ENCODE measurements around the gene SEPTIN5. TPM values are rescaled to one million over a fixed set of nuclear protein-coding genes. Genes with fewer than 3 reads are reported as not detected.
A peak's percentile ranks its signal among the peaks of the same experiment; 100 is the strongest.

Gene SEPTIN5
- total RNA-seq, 2 experiments from 2014 or later: 0.71 to 0.75 TPM

DNA sequence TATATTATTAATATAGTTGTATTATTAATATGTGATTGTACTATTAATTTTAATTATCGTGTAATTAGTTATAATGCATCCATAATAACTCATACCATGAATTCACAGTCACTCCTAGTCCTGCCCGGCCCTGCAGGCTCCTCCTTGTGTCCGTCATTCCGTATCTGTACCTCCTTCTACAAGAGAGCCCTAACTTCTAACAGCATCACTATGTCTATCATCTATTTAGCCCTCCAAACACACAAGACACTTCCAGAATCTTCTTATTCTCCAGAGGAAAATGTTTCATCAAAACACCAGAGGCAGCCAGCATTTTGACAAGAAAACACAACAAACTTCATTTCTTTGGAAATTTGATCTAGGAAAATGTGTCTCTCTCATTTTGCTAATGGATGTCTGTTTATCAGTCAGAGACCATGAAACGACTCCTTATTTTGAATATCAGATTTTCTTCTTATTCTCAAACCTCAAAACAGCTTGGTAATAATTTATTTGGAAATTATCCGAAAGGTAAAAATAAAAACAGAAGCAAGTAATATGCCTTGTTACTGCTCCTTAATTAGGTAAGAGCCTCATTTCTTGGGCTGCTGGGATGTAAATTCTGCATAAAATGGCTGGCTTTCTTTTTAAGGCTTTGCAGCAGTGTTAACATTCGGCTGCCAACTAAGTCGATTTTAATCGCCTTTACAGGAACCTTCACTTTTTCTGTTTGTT is 23.1 kb upstream of the SEPTIN5 start:
- Mint-ChIP-seq H3K4me1 (ENCODE audit: low read depth) (no peaks in the 10 kb centered on the region), H3K9me3 (no peaks in the 10 kb centered on the region), H3K27me3 (peaks cover 11% of the 10 kb centered on the region), H3K36me3 (ENCODE audit: low read depth) (no peaks in the 10 kb centered on the region), H3K4me3 (no peak overlapping the region), H3K27ac (no peak overlapping the region)
- ChIA-PET CTCF (interaction anchor here (0.5 kb wide), 1 partner anchor 39 kb away, joined by 3 read pairs; no protein-coding TSS in a partner anchor), POLR2A (no interaction called here)
- intact Hi-C loops (cut with DNase I, micrococcal nuclease): no loop called here
- H3K27me3 ChIP-seq (ENCODE audit: control insufficient read depth in 1 of 2, insufficient read depth in 2 of 2, low read length in 2 of 2): no peaks in the 10 kb centered on the region
- ATAC-seq (ENCODE audit: poor library complexity): no peak
- no peaks in the 10 kb centered on the region for H3K36me3 ChIP-seq (ENCODE audit: insufficient read depth, low read length)
- no peaks in the 10 kb centered on the region for H3K4me1 ChIP-seq (ENCODE audit: insufficient read depth, low read length)
- TF ChIP-seq, protein P1, sequence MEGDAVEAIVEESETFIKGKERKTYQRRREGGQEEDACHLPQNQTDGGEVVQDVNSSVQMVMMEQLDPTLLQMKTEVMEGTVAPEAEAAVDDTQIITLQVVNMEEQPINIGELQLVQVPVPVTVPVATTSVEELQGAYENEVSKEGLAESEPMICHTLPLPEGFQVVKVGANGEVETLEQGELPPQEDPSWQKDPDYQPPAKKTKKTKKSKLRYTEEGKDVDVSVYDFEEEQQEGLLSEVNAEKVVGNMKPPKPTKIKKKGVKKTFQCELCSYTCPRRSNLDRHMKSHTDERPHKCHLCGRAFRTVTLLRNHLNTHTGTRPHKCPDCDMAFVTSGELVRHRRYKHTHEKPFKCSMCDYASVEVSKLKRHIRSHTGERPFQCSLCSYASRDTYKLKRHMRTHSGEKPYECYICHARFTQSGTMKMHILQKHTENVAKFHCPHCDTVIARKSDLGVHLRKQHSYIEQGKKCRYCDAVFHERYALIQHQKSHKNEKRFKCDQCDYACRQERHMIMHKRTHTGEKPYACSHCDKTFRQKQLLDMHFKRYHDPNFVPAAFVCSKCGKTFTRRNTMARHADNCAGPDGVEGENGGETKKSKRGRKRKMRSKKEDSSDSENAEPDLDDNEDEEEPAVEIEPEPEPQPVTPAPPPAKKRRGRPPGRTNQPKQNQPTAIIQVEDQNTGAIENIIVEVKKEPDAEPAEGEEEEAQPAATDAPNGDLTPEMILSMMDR (IDR thresholded peaks at IDR 0.05): no peak
- no peak for DNase-seq
- no peak overlapping the region for H3K27ac ChIP-seq (ENCODE audit: low read depth in 1 of 2, low read length in 2 of 2)
- H3K4me3 ChIP-seq (ENCODE audit: low read length): no peak overlapping the region
- H3K9me3 ChIP-seq (ENCODE audit: control insufficient read depth in 1 of 2, insufficient read depth in 1 of 2, low read length in 2 of 2): no peaks in the 10 kb centered on the region

DNA sequence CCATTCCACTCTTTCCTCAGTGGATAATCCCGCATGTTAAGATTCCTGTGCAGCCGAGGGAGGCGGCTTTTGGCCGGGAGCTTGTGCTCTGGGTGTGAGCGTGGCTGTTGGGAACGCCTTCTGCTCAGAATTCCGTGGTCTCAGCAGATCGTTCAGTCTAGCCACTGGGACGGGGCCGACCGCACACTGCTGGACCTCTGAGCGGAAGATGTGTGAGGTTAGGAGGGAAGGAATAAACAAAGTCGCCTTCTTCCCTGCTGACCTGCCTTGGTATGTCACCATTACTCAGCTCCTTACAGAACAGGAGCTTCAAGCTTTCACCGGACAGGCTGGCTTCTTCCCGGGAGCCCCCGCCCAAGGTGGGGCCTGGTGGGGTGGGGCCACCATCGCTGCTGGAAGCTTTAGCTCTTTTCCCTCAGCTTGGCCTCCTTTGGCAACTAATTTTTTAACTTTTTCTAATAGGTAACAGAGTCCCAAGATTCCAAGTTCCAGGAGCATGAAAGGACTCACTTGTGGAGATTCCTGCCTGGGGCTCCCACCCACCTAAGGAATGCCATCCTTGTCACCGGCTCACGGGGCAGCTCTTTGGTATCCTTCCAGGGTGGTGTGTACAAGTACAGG is 22.5 kb upstream of the SEPTIN5 start:
- H3K4me3 ChIP-seq (ENCODE audit: low read length): no peak overlapping the region
- no peaks in the 10 kb centered on the region for H3K27me3 ChIP-seq (ENCODE audit: control insufficient read depth in 1 of 2, insufficient read depth in 2 of 2, low read length in 2 of 2)
- H3K27ac Mint-ChIP-seq: no peak overlapping the region
- intact Hi-C loops (cut with DNase I, micrococcal nuclease): no loop called here
- H3K27me3 Mint-ChIP-seq: peaks cover 9% of the 10 kb centered on the region
- ChIA-PET POLR2A (no interaction called here), CTCF (interaction anchor here (0.5 kb wide), 1 partner anchor 39 kb away, joined by 3 read pairs; no protein-coding TSS in a partner anchor)
- no peaks in the 10 kb centered on the region for H3K4me1 ChIP-seq (ENCODE audit: insufficient read depth, low read length)
- TF ChIP-seq, protein P1 (IDR thresholded peaks at IDR 0.05): no peak
- DNase-seq (peak in 1 of 14 experiments; percentile 8), ATAC-seq (ENCODE audit: poor library complexity) (no peak)
- H3K4me1 Mint-ChIP-seq (ENCODE audit: low read depth): no peaks in the 10 kb centered on the region
- no peak overlapping the region for H3K4me3 Mint-ChIP-seq
- no peaks in the 10 kb centered on the region for H3K36me3 ChIP-seq (ENCODE audit: insufficient read depth, low read length)
- no peaks in the 10 kb centered on the region for H3K36me3 Mint-ChIP-seq (ENCODE audit: low read depth)
- no peak overlapping the region for H3K27ac ChIP-seq (ENCODE audit: low read depth in 1 of 2, low read length in 2 of 2)
- H3K9me3 ChIP-seq (ENCODE audit: control insufficient read depth in 1 of 2, insufficient read depth in 1 of 2, low read length in 2 of 2): no peaks in the 10 kb centered on the region
- no peaks in the 10 kb centered on the region for H3K9me3 Mint-ChIP-seq

DNA sequence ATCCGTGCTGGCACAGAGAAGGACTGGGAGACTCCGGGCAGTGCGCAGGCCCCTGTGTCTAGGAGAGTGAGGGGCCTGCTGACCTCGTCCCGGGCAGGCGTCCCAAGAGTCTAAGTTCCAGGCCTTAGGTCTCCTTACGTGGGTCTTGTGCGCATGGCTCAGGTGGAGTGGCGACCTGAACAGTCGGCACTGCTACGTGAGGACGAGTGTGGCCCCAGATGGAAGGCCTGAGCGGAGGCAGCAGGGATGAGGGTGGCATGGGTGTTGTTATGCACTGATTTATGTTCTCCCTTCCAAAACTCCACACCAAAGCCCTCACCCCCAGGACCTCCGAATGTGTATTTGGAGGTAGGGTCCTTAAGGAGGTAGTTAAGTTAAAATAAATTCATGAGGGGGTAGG is 20.7 kb upstream of the SEPTIN5 start:
- TF ChIP-seq, protein P1 (IDR thresholded peaks at IDR 0.05): no peak
- H3K9me3 Mint-ChIP-seq: no peaks in the 10 kb centered on the region
- peaks cover 9% of the 10 kb centered on the region for H3K27me3 Mint-ChIP-seq
- no peak overlapping the region for H3K4me3 Mint-ChIP-seq
- Histone ChIP-seq H3K9me3 (ENCODE audit: control insufficient read depth in 1 of 2, insufficient read depth in 1 of 2, low read length in 2 of 2) (no peaks in the 10 kb centered on the region), H3K4me1 (ENCODE audit: insufficient read depth, low read length) (no peaks in the 10 kb centered on the region), H3K36me3 (ENCODE audit: insufficient read depth, low read length) (no peaks in the 10 kb centered on the region), H3K4me3 (ENCODE audit: low read length) (no peak overlapping the region), H3K27ac (ENCODE audit: low read depth in 1 of 2, low read length in 2 of 2) (no peak overlapping the region), H3K27me3 (ENCODE audit: control insufficient read depth in 1 of 2, insufficient read depth in 2 of 2, low read length in 2 of 2) (no peaks in the 10 kb centered on the region)
- DNase-seq: no peak
- ChIA-PET CTCF (no interaction called here), POLR2A (no interaction called here)
- H3K27ac Mint-ChIP-seq: no peak overlapping the region
- no peaks in the 10 kb centered on the region for H3K4me1 Mint-ChIP-seq (ENCODE audit: low read depth)
- H3K36me3 Mint-ChIP-seq (ENCODE audit: low read depth): no peaks in the 10 kb centered on the region
- intact Hi-C loops (cut with DNase I, micrococcal nuclease): no loop called here
- no peak for ATAC-seq (ENCODE audit: poor library complexity)

Data from CD4-positive, alpha-beta T cell (primary cell).